NCI-H446 treated with DMSO at 0.1 percent for 48 hours (cell line): Measurements from ENCODE around the gene MYO1D.
"Not testable (repeated sequence)": the region's sequence is repeated elsewhere in the genome, so short reads cannot be mapped to it uniquely, and the experiment has no call there.

Experiments used
- DNase-seq: peaks from one replicate; lab custom pipeline; 2025; lab: John Stamatoyannopoulos, UW

MYO1D gene

GRCh38 chr17:32855620-32856019 lies 21.3 kb downstream of the MYO1D start:
- DNase-seq, result no peak

- DNase-seq, result no peak
These were observed 22.0 kb downstream of the MYO1D start for GRCh38 chr17:32854832-32855389.

GRCh38 chr17:32854207-32854606 lies 22.7 kb downstream of the MYO1D start:
- no peak for DNase-seq

- DNase-seq, result no peak
These were observed 24.1 kb downstream of the MYO1D start for GRCh38 chr17:32852811-32853210.

- no peak for DNase-seq
These were observed 27.0 kb downstream of the MYO1D start for GRCh38 chr17:32849879-32850278.

GRCh38 chr17:32847977-32848376 lies 28.9 kb downstream of the MYO1D start:
- DNase-seq, result no peak

- no peak for DNase-seq
These were observed 30.8 kb downstream of the MYO1D start for GRCh38 chr17:32846143-32846542.

GRCh38 chr17:32840241-32840640 lies 36.7 kb downstream of the MYO1D start:
- DNase-seq, result no peak

- no peak for DNase-seq
These were observed 40.4 kb downstream of the MYO1D start for GRCh38 chr17:32836527-32836926.

GRCh38 chr17:32835291-32835761 lies 41.6 kb downstream of the MYO1D start:
- no peak for DNase-seq

GRCh38 chr17:32834104-32834503 lies 42.8 kb downstream of the MYO1D start:
- DNase-seq, result no peak

- DNase-seq, result no peak
These were observed 43.4 kb downstream of the MYO1D start for GRCh38 chr17:32833526-32833925.

- no peak for DNase-seq
These were observed 43.8 kb downstream of the MYO1D start for GRCh38 chr17:32833076-32833475.

- DNase-seq, result no peak
These were observed 45.2 kb downstream of the MYO1D start for GRCh38 chr17:32831627-32832243.

- DNase-seq, result no peak
These were observed 45.7 kb downstream of the MYO1D start for GRCh38 chr17:32831223-32831622.

- DNase-seq, result no peak
These were observed 48.1 kb downstream of the MYO1D start for GRCh38 chr17:32828822-32829221.

GRCh38 chr17:32827227-32827626 lies 49.7 kb downstream of the MYO1D start:
- DNase-seq, result peak; percentile 68

GRCh38 chr17:32826076-32826475 lies 50.8 kb downstream of the MYO1D start:
- DNase-seq, result no peak

GRCh38 chr17:32824334-32824733 lies 52.6 kb downstream of the MYO1D start:
- no peak for DNase-seq

- no peak for DNase-seq
These were observed 53.9 kb downstream of the MYO1D start for GRCh38 chr17:32822996-32823395.

GRCh38 chr17:32821987-32822934 lies 54.7 kb downstream of the MYO1D start:
- not testable (repeated sequence) for DNase-seq

GRCh38 chr17:32820440-32820839 lies 56.5 kb downstream of the MYO1D start:
- DNase-seq, result no peak

GRCh38 chr17:32819787-32820186 lies 57.1 kb downstream of the MYO1D start:
- no peak for DNase-seq
